HEK293 (cell line): ENCODE data around the gene LRIG3.

ENCODE experiments used
- CTCF ChIA-PET: fragments of 350-600 bp; formaldehyde crosslinking; extraction: SDS; loops from one replicate; lab custom pipeline; 2021; ENCODE audit warnings: antibody characterized with exemption; lab: Yijun Ruan, JAX
- POLR2A ChIA-PET: fragments of 300-600 bp; formaldehyde crosslinking; extraction: SDS; loops from one replicate; lab custom pipeline; 2020; ENCODE audit warnings: antibody characterized with exemption, inconsistent platforms; lab: Yijun Ruan, JAX
- H3K27ac ChIP-seq: fragments of 200-500 bp; sonication (Bioruptor generic); 2 replicates; pipeline ENCODE4 v1.5.1; 2014; ENCODE audit warnings: low read depth, low read length, control low read depth, inconsistent platforms; ENCODE audit errors: extremely low read depth
- H3K36me3 ChIP-seq, 2 experiments: fragments of 200-500 bp in 1 of 2; sonication (Bioruptor generic) in 1 of 2; 1 replicate in 1 of 2; 2 replicates in 1 of 2; pipeline ENCODE4 v1.5.1; 2014 to 2017; ENCODE audit warnings: inconsistent platforms in 2 of 2, low read length in 2 of 2; ENCODE audit not compliant: control insufficient read depth in 2 of 2, insufficient read depth in 1 of 2
- H3K4me1 ChIP-seq: fragments of 200-500 bp; sonication (Bioruptor generic); 2 replicates; pipeline ENCODE4 v1.5.1; 2014; ENCODE audit warnings: mild to moderate bottlenecking, low read length, inconsistent platforms; ENCODE audit not compliant: control insufficient read depth, insufficient read depth
- H3K4me3 ChIP-seq: 2 replicates; pipeline ENCODE4 v1.5.1; 2011; ENCODE audit warnings: low read depth, mild to moderate bottlenecking, control low read depth, low read length, moderate library complexity
- H3K9me3 ChIP-seq: fragments of 200-500 bp; sonication (Bioruptor generic); 2 replicates; pipeline ENCODE4 v1.5.1; 2014; ENCODE audit warnings: low read depth, low read length, inconsistent platforms; ENCODE audit not compliant: control insufficient read depth, insufficient read depth
- BCL11A ChIP-seq: fragments of 450-650 bp; formaldehyde crosslinking; IDR thresholded peaks from 2 replicates; pipeline ENCODE4 v1.5.1; 2016; ENCODE audit warnings: low read depth, missing biosample characterization, missing genetic modification characterization
- GLIS1 ChIP-seq: fragments of 450-650 bp; formaldehyde crosslinking; IDR thresholded peaks from 2 replicates; pipeline ENCODE4 v1.5.1; 2016; ENCODE audit warnings: missing biosample characterization, missing genetic modification characterization
- OSR2 ChIP-seq: fragments of 450-650 bp; formaldehyde crosslinking; IDR thresholded peaks from 2 replicates; pipeline ENCODE4 v1.5.1; 2016; ENCODE audit warnings: missing biosample characterization, missing genetic modification characterization
- SCRT2 ChIP-seq: fragments of 450-650 bp; formaldehyde crosslinking; IDR thresholded peaks from 2 replicates; pipeline ENCODE4 v1.5.1; 2016; ENCODE audit warnings: missing biosample characterization, missing genetic modification characterization
- TRIM28 ChIP-seq: IDR thresholded peaks from 2 replicates; pipeline ENCODE4 v1.6.1; 2011; ENCODE audit warnings: low read length, control low read depth, borderline replicate concordance
- ZEB2 ChIP-seq: fragments of 450-650 bp; formaldehyde crosslinking; IDR thresholded peaks from 2 replicates; pipeline ENCODE4 v1.5.1; 2016; ENCODE audit warnings: missing biosample characterization, missing genetic modification characterization
- ZNF112 ChIP-seq: fragments of 450-650 bp; formaldehyde crosslinking; IDR thresholded peaks from 2 replicates; pipeline ENCODE4 v1.5.0; 2017; ENCODE audit warnings: missing biosample characterization, missing genetic modification characterization
- ZNF239 ChIP-seq: fragments of 450-650 bp; formaldehyde crosslinking; IDR thresholded peaks from 2 replicates; pipeline ENCODE4 v1.5.1; 2016; ENCODE audit warnings: missing biosample characterization, missing genetic modification characterization
- ZNF510 ChIP-seq: fragments of 450-650 bp; formaldehyde crosslinking; IDR thresholded peaks from 2 replicates; pipeline ENCODE4 v1.5.1; 2018; ENCODE audit warnings: mild to moderate bottlenecking, missing genetic modification characterization, missing biosample characterization; ENCODE audit not compliant: insufficient replicate concordance
- ZNF514 ChIP-seq: fragments of 450-650 bp; formaldehyde crosslinking; IDR thresholded peaks from 2 replicates; pipeline ENCODE4 v1.5.1; 2016; ENCODE audit warnings: missing biosample characterization, missing genetic modification characterization
- ZNF549 ChIP-seq: fragments of 450-650 bp; IDR thresholded peaks from 2 replicates; pipeline ENCODE4 v1.5.1; 2018; ENCODE audit warnings: missing biosample characterization, missing genetic modification characterization, mild to moderate bottlenecking, inconsistent platforms, moderate library complexity
- ZNF670 ChIP-seq: fragments of 450-650 bp; formaldehyde crosslinking; IDR thresholded peaks from 2 replicates; pipeline ENCODE4 v1.5.1; 2016; ENCODE audit warnings: missing biosample characterization, missing genetic modification characterization, low read depth
- ZNF777 ChIP-seq: fragments of 450-650 bp; formaldehyde crosslinking; IDR thresholded peaks from 2 replicates; pipeline ENCODE4 v1.5.1; 2017; ENCODE audit warnings: missing biosample characterization, missing genetic modification characterization, borderline replicate concordance
- ZSCAN30 ChIP-seq: fragments of 450-650 bp; IDR thresholded peaks from 2 replicates; pipeline ENCODE4 v1.5.1; 2018; ENCODE audit warnings: missing biosample characterization, mild to moderate bottlenecking, missing genetic modification characterization, moderate library complexity
- ZXDB ChIP-seq: fragments of 450-650 bp; formaldehyde crosslinking; IDR thresholded peaks from 2 replicates; pipeline ENCODE4 v1.5.1; 2016; ENCODE audit warnings: missing biosample characterization, missing genetic modification characterization
- TF ChIP-seq, protein P1 (sequence below): fragments of 450-650 bp; formaldehyde crosslinking; IDR thresholded peaks from 2 replicates; pipeline ENCODE4 v1.5.1; 2016; ENCODE audit warnings: missing biosample characterization, missing genetic modification characterization
- TF ChIP-seq, protein P2 (sequence below): fragments of 450-650 bp; formaldehyde crosslinking; IDR thresholded peaks from 2 replicates; pipeline ENCODE4 v1.5.1; 2016; ENCODE audit warnings: missing biosample characterization, missing genetic modification characterization
- TF ChIP-seq, protein P3 (sequence below): fragments of 450-650 bp; formaldehyde crosslinking; IDR thresholded peaks from 2 replicates; pipeline ENCODE4 v1.5.1; 2017; ENCODE audit warnings: missing biosample characterization, missing genetic modification characterization
- TF ChIP-seq, protein P4 (sequence below): fragments of 450-650 bp; formaldehyde crosslinking; IDR thresholded peaks from 2 replicates; pipeline ENCODE4 v1.5.1; 2016; ENCODE audit warnings: missing biosample characterization, missing genetic modification characterization
- TF ChIP-seq, protein P5 (sequence below): fragments of 450-650 bp; formaldehyde crosslinking; IDR thresholded peaks from 2 replicates; pipeline ENCODE4 v1.5.1; 2016; ENCODE audit warnings: missing biosample characterization, missing genetic modification characterization

Gene LRIG3

DNA sequence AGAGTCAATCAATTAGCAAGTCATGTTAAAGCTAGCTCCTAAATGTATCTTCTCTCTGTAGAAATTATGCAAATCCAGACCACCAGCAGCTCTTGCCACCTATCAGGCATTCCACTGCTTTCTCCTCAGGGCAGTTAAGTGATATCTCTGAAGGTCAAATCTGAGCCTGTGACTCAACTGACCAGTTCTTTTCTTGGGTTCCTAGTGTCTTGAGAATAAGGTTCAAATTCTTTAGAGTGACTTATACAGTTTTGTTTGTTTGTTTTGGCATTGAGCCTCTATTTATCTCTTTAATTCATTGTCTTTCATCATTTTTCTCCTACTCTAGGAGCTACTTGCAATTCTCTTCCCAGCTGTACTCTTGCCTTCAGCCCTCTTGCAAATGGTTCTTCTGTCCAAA, 2.5 kb upstream of the LRIG3 start:
- ChIA-PET CTCF (interaction anchor here (0.5 kb wide), 1 partner anchor 29 kb away, joined by 5 read pairs; no protein-coding TSS in a partner anchor), POLR2A (no interaction called here)
- TF ChIP-seq, protein P1, sequence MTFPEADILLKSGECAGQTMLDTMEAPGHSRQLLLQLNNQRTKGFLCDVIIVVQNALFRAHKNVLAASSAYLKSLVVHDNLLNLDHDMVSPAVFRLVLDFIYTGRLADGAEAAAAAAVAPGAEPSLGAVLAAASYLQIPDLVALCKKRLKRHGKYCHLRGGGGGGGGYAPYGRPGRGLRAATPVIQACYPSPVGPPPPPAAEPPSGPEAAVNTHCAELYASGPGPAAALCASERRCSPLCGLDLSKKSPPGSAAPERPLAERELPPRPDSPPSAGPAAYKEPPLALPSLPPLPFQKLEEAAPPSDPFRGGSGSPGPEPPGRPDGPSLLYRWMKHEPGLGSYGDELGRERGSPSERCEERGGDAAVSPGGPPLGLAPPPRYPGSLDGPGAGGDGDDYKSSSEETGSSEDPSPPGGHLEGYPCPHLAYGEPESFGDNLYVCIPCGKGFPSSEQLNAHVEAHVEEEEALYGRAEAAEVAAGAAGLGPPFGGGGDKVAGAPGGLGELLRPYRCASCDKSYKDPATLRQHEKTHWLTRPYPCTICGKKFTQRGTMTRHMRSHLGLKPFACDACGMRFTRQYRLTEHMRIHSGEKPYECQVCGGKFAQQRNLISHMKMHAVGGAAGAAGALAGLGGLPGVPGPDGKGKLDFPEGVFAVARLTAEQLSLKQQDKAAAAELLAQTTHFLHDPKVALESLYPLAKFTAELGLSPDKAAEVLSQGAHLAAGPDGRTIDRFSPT (tag by site-specific recombination), result no peak
- TF ChIP-seq ZNF670 (tag by site-specific recombination) (no peak), ZNF510 (no peak), GLIS1 (tag by site-specific recombination) (peak; percentile 63), BCL11A (tag by site-specific recombination) (0 out of 2 replicates have a peak, but pooled peaks have one; percentile 11), ZSCAN30 (tag by site-specific recombination) (no peak), TRIM28 (no peak), ZEB2 (tag by site-specific recombination) (no peak), ZNF239 (tag by site-specific recombination) (no peak), OSR2 (peak; percentile 57), ZNF777 (tag by site-specific recombination) (no peak)
- TF ChIP-seq, protein P2, sequence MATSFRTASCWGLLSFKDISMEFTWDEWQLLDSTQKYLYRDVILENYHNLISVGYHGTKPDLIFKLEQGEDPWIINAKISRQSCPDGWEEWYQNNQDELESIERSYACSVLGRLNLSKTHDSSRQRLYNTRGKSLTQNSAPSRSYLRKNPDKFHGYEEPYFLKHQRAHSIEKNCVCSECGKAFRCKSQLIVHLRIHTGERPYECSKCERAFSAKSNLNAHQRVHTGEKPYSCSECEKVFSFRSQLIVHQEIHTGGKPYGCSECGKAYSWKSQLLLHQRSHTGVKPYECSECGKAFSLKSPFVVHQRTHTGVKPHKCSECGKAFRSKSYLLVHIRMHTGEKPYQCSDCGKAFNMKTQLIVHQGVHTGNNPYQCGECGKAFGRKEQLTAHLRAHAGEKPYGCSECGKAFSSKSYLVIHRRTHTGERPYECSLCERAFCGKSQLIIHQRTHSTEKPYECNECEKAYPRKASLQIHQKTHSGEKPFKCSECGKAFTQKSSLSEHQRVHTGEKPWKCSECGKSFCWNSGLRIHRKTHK, result no peak
- TF ChIP-seq, protein P3, sequence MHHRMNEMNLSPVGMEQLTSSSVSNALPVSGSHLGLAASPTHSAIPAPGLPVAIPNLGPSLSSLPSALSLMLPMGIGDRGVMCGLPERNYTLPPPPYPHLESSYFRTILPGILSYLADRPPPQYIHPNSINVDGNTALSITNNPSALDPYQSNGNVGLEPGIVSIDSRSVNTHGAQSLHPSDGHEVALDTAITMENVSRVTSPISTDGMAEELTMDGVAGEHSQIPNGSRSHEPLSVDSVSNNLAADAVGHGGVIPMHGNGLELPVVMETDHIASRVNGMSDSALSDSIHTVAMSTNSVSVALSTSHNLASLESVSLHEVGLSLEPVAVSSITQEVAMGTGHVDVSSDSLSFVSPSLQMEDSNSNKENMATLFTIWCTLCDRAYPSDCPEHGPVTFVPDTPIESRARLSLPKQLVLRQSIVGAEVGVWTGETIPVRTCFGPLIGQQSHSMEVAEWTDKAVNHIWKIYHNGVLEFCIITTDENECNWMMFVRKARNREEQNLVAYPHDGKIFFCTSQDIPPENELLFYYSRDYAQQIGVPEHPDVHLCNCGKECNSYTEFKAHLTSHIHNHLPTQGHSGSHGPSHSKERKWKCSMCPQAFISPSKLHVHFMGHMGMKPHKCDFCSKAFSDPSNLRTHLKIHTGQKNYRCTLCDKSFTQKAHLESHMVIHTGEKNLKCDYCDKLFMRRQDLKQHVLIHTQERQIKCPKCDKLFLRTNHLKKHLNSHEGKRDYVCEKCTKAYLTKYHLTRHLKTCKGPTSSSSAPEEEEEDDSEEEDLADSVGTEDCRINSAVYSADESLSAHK, result no peak
- TF ChIP-seq, protein P4, sequence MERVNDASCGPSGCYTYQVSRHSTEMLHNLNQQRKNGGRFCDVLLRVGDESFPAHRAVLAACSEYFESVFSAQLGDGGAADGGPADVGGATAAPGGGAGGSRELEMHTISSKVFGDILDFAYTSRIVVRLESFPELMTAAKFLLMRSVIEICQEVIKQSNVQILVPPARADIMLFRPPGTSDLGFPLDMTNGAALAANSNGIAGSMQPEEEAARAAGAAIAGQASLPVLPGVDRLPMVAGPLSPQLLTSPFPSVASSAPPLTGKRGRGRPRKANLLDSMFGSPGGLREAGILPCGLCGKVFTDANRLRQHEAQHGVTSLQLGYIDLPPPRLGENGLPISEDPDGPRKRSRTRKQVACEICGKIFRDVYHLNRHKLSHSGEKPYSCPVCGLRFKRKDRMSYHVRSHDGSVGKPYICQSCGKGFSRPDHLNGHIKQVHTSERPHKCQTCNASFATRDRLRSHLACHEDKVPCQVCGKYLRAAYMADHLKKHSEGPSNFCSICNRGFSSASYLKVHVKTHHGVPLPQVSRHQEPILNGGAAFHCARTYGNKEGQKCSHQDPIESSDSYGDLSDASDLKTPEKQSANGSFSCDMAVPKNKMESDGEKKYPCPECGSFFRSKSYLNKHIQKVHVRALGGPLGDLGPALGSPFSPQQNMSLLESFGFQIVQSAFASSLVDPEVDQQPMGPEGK (tag by site-specific recombination), result no peak
- no peak overlapping the region for H3K27ac ChIP-seq
- H3K9me3 ChIP-seq, result no peaks in the 10 kb centered on the region
- H3K36me3 ChIP-seq, result no peaks in the 10 kb centered on the region
- no peak overlapping the region for H3K4me3 ChIP-seq
- peaks cover 41% of the 10 kb centered on the region for H3K4me1 ChIP-seq

DNA sequence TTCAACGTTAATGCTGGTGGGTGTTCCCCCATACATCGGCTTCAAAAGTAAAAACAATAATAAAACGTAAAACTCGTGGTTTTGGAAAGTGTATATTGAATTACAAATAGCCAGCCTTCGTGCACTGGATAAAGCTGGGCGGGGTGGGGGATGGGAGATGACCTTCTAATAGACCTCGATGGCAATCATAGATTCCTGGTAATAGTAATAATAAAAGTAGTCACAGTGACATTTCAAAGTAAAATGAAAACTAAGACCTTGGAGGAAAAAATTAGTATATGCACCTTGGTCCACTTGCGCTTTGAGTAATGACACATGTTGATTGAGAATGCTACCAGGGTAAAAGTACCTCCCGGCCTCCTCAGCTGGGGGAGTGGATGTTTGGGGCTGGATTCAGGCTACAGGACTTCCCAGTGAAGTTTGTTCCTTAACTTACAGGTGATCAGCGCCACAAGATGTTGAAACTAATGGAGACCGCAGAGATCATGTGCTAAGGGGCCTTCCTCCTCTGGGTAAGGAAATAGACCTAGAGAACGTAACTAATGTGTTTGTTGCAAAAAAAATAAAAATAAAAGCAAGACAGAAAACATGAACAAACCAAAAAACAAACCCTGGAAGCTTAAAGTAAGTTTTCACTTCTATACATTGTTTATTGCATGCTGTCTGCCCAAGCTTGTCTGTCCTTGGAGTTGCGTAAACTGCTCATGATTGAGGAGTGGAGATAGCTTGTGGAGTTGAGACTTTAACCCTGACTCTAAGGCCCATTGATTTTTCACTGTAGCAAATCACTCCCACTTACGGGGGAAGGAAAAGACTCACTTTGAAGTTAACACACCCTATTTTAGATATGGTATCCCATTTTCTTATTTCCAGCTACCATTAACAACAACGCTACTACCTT, 907 bp upstream of the LRIG3 start:
- Histone ChIP-seq H3K36me3 (no peaks in the 10 kb centered on the region), H3K27ac (peak overlapping the region; percentile 100), H3K4me1 (peaks cover 40% of the 10 kb centered on the region), H3K4me3 (no peak overlapping the region; the same call in 1 of the 2 replicates), H3K9me3 (no peaks in the 10 kb centered on the region)
- ChIA-PET CTCF (interaction anchor here (0.5 to 1.8 kb wide), 7 partner anchors 8 to 381 kb away, joined by 3 to 7 read pairs (median 3); no protein-coding TSS in a partner anchor), POLR2A (interaction anchor here (0.9 to 2.7 kb wide), 5 partner anchors 8 to 980 kb away, joined by 3 to 11 read pairs (median 6); partner anchors contain the start of gene ATP23)
- TF ChIP-seq, protein P5, sequence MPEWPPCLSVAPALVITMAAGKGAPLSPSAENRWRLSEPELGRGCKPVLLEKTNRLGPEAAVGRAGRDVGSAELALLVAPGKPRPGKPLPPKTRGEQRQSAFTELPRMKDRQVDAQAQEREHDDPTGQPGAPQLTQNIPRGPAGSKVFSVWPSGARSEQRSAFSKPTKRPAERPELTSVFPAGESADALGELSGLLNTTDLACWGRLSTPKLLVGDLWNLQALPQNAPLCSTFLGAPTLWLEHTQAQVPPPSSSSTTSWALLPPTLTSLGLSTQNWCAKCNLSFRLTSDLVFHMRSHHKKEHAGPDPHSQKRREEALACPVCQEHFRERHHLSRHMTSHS (tag by site-specific recombination), result no peak
- TF ChIP-seq ZNF112 (tag by site-specific recombination) (no peak), ZNF514 (tag by site-specific recombination) (no peak), SCRT2 (tag by site-specific recombination) (peak; percentile 60), ZXDB (tag by site-specific recombination) (no peak), ZNF549 (tag by site-specific recombination) (no peak)
